Measurements from ENCODE around the gene SLC9A7.

DNA sequence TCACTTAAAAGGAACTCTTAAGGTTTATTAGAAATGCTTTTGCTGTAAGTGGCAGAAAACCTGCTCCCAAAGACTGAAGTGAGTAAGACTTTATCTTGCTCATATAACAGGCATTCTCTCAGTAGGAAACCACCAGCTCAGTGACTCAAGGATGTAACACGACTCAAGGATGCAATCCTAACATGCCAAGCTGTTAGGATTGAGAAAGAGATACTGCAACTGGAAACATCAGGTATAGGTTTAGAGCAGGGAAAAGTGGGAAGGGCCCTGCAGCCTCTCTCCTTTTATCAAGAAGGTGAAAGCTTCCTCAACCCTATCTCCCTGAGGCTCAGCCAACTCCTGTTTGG is 11.9 kb upstream of the SLC9A7 start:
- no peak for TF ChIP-seq POLR2A (IDR thresholded peaks at IDR 0.05; ENCODE audit: low read length)
- no peak for TF ChIP-seq GATA1 (IDR thresholded peaks at IDR 0.05; ENCODE audit: low read depth, low read length)

All from erythroblast (primary cell).